Stimulated activated CD4-positive, alpha-beta T cell treated with anti-CD3 and anti-CD28 coated beads, Interleukin-2, amount 100 ng/mL, for 48 hours (primary cell): Measurements from ENCODE around the gene RABGAP1L.
"Not testable (repeated sequence)": the region's sequence is repeated elsewhere in the genome, so short reads cannot be mapped to it uniquely, and the experiment has no call there.

Experiments used
- DNase-seq, 2 donors: peaks; one replicate each; pipeline ENCODE4 v3.0.0-alpha.2; 2020

Gene RABGAP1L

GRCh38 chr1:174786358-174786757 is 627.0 kb downstream of the RABGAP1L start:
- DNase-seq, result no peak

GRCh38 chr1:174786760-174787159 is 627.4 kb downstream of the RABGAP1L start:
- DNase-seq, result no peak

- no peak for DNase-seq
These were observed 629.7 kb downstream of the RABGAP1L start for GRCh38 chr1:174788981-174789380.

- no peak for DNase-seq
These were observed 630.1 kb downstream of the RABGAP1L start for GRCh38 chr1:174789399-174789798.

GRCh38 chr1:174791863-174792262 is 632.5 kb downstream of the RABGAP1L start:
- DNase-seq, result no peak

GRCh38 chr1:174794861-174795260 is 635.5 kb downstream of the RABGAP1L start:
- no peak for DNase-seq

GRCh38 chr1:174795806-174796205 is 636.5 kb downstream of the RABGAP1L start:
- no peak for DNase-seq

GRCh38 chr1:174797398-174797797 is 638.1 kb downstream of the RABGAP1L start:
- DNase-seq, result no peak

- no peak for DNase-seq
These were observed 639.8 kb downstream of the RABGAP1L start for GRCh38 chr1:174799136-174799479.

- no peak for DNase-seq
These were observed 641.0 kb downstream of the RABGAP1L start for GRCh38 chr1:174800216-174800851.

GRCh38 chr1:174800876-174801275 is 641.6 kb downstream of the RABGAP1L start:
- no peak for DNase-seq

GRCh38 chr1:174809755-174810280 is 650.5 kb downstream of the RABGAP1L start:
- no peak for DNase-seq

- no peak for DNase-seq
These were observed 652.7 kb downstream of the RABGAP1L start for GRCh38 chr1:174812016-174812415.

GRCh38 chr1:174812656-174813055 is 653.3 kb downstream of the RABGAP1L start:
- no peak for DNase-seq

- DNase-seq, result no peak
These were observed 655.7 kb downstream of the RABGAP1L start for GRCh38 chr1:174815036-174815435.

- no peak for DNase-seq
These were observed 656.2 kb downstream of the RABGAP1L start for GRCh38 chr1:174815474-174815908.

- DNase-seq, result not testable (repeated sequence)
These were observed 657.3 kb downstream of the RABGAP1L start for GRCh38 chr1:174816621-174817020.

GRCh38 chr1:174818014-174818616 is 658.8 kb downstream of the RABGAP1L start:
- no peak for DNase-seq

- no peak for DNase-seq
These were observed 659.6 kb downstream of the RABGAP1L start for GRCh38 chr1:174818951-174819350.

- DNase-seq, result no peak
These were observed 660.3 kb downstream of the RABGAP1L start for GRCh38 chr1:174819596-174819995.

GRCh38 chr1:174825127-174825526 is 665.8 kb downstream of the RABGAP1L start:
- DNase-seq, result no peak

GRCh38 chr1:174825806-174826205 is 666.5 kb downstream of the RABGAP1L start:
- DNase-seq, result no peak

GRCh38 chr1:174828264-174828663 is 668.9 kb downstream of the RABGAP1L start:
- no peak for DNase-seq

- no peak for DNase-seq
These were observed 670.7 kb downstream of the RABGAP1L start for GRCh38 chr1:174829990-174830389.

- DNase-seq, result no peak
These were observed 677.2 kb downstream of the RABGAP1L start for GRCh38 chr1:174836543-174836942.
